IPS-18c (cell line): ENCODE measurements around the gene ANKRD62.

ENCODE experiments used
- H3K4me3 ChIP-seq: 2 replicates; pipeline ENCODE4 v1.7.0; 2013; ENCODE audit warnings: low read depth, mild to moderate bottlenecking, low read length, moderate library complexity; ENCODE audit not compliant: insufficient read depth
- H3K9me3 ChIP-seq: one replicate; pipeline ENCODE4 v1.6.1; 2013; ENCODE audit warnings: mild to moderate bottlenecking, low read length, moderate library complexity; ENCODE audit not compliant: control insufficient read depth, insufficient read depth

The ANKRD62 gene

GRCh38 chr18:12093520-12094257, at the start of gene ANKRD62:
Gene ANKRD62 (plus strand): TSS chr18:12093843. CDS start chr18:12094018, 175 bp downstream.
- no peaks in the 10 kb centered on the region for H3K9me3 ChIP-seq
- H3K4me3 ChIP-seq, result no peak within 1 kb of the TSS

GRCh38 chr18:12044591-12044990, 49.1 kb upstream of the ANKRD62 start:
- Histone ChIP-seq H3K4me3 (no peak overlapping the region), H3K9me3 (peaks cover 2% of the 10 kb centered on the region)

GRCh38 chr18:12046046-12046750, 47.4 kb upstream of the ANKRD62 start:
- peaks cover 2% of the 10 kb centered on the region for H3K9me3 ChIP-seq
- no peak overlapping the region for H3K4me3 ChIP-seq

- H3K4me3 ChIP-seq, result no peak overlapping the region
- H3K9me3 ChIP-seq, result peaks cover 2% of the 10 kb centered on the region
Observed at GRCh38 chr18:12046751-12047335, 46.8 kb upstream of the ANKRD62 start.

GRCh38 chr18:12048010-12048826, 45.4 kb upstream of the ANKRD62 start:
- Histone ChIP-seq H3K4me3 (no peak overlapping the region), H3K9me3 (peaks cover 2% of the 10 kb centered on the region)

DNA sequence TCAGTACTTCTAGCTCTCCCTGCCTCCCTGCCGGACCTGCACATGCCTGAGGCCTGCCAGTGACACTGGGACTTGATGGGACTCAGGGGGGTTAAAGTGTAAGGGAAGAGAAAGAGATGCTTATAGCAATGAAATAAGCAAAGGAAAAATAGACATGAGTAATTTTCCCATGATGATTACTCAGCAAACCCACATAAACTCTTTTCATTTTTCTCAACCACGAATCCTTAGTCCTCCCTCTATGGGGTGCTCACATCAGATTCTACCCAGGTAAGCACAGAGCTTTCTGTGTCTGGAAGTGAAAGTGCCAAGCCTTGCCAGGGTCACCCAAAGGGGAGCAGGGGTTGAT, 44.8 kb upstream of the ANKRD62 start:
- H3K9me3 ChIP-seq, result peaks cover 2% of the 10 kb centered on the region
- no peak overlapping the region for H3K4me3 ChIP-seq

DNA sequence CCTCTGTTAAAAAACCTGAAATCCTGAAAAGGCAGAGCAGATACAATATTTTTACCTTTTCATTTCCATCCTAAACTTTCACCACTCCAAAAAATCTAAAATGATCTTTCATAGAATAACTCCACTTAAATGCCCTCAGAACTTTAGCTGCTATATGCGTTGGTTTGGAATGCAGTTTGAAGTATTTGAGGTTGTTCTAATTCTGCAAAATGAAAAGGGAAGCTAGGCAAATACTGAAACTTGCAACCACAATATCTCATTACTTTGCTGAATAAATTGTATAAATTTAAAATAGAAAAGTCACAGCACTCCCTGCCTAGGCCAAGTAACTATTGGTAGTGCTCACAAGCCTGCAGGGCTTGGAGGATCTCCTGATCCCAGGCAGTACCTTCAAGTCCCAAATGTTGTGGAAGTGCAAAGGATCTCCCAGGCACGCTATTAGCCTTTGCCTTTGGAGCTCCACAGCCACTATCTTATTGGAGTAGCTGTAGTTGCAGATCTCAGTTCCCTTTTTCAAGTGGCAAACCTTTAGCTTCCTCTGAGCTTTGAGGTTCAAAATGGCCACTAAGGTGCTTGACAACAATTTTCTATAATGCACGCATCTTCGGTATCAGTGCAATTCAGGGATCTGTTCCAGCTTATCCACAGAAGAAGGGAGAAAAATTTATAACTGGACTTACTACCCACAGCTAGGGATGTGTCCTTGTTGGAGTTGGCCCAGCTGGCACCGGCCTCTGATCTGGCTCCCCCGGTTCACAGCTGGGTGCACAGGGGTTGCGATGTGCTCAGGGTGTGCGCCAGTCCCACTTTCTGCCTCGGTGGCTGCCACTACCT, 43.4 kb upstream of the ANKRD62 start:
- no peaks in the 10 kb centered on the region for H3K9me3 ChIP-seq
- H3K4me3 ChIP-seq, result no peak overlapping the region

DNA sequence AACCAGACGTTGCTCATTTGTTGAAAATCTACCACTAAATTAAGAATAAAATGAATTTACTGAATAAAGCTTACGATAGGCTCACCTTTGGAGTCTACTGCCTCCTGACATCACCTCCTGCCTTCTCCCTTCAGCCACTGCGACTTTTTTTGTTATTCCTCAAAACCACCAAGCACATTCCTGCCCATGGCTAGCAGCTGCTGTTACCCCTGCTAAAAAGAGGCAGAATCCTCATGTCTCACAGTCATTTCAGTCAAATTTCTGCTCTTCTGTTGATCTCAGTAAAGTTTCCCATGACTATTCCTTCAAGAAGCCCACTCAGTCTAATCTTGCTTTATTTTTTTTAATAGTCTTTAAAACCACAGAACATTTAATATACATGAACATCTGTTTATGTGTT, 40.8 kb upstream of the ANKRD62 start:
- Histone ChIP-seq H3K9me3 (no peaks in the 10 kb centered on the region), H3K4me3 (no peak overlapping the region)

GRCh38 chr18:12053289-12053688, 40.4 kb upstream of the ANKRD62 start:
- H3K9me3 ChIP-seq, result no peaks in the 10 kb centered on the region
- H3K4me3 ChIP-seq, result no peak overlapping the region

- Histone ChIP-seq H3K4me3 (no peak overlapping the region), H3K9me3 (no peaks in the 10 kb centered on the region)
Observed at GRCh38 chr18:12056034-12056883, 37.4 kb upstream of the ANKRD62 start.

DNA sequence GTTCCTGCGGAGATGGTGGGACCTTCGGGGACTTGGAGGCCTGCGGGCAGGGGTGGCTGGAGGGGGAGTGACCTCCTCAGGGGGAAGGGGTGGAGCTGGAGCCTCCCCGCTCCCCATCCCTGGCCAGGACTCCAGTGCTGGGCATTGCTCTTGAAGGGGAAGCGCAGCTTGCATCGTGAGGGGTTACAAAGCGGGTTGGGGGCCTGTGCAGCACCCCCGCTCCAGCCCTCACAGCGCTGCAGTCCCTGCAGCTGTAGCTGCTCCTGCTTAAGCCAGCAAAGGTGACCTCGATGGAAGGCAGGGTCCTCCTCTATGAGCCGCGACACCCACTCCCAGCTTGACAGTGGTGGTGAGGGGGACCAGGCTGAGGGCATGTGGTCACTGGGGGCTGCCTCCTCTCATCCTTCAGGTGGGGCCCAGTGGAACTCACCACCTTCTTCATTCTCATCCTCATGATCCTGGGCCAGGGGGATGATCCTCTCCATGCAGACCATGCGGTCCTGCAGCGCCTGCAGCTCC, 36.7 kb upstream of the ANKRD62 start:
- no peaks in the 10 kb centered on the region for H3K9me3 ChIP-seq
- no peak overlapping the region for H3K4me3 ChIP-seq

DNA sequence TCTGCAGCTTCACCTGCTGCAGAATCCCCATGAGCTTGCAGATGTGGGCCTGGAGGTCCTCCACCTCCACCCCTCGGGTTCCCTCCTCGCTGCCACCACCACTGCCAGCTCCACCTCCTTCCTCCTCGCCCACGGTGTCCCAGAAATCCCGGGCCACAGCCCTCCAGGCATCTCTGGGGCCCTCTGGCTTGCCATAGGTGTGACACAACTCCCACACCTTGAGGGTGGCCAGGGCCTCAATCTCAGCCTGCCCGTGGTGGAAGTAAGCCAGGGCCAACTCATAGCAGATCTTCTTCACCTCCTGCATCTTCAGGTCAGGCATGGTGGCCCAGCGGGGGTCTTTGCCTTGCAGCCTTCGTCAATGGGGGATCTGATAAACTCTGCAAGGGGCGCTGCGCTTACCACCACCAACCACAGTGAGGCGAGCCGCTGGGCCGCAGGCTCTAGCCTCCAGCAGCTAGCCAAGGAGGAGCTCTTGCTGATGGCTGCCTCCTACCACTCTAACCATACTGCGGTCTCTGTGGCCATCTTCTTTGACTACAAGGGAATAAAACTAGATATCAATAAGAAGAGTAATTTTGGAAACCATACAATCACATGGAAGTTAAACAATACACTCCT, 36.1 kb upstream of the ANKRD62 start:
- Histone ChIP-seq H3K9me3 (no peaks in the 10 kb centered on the region), H3K4me3 (no peak overlapping the region)

GRCh38 chr18:12059334-12060181, 34.1 kb upstream of the ANKRD62 start:
- no peaks in the 10 kb centered on the region for H3K9me3 ChIP-seq
- no peak overlapping the region for H3K4me3 ChIP-seq

DNA sequence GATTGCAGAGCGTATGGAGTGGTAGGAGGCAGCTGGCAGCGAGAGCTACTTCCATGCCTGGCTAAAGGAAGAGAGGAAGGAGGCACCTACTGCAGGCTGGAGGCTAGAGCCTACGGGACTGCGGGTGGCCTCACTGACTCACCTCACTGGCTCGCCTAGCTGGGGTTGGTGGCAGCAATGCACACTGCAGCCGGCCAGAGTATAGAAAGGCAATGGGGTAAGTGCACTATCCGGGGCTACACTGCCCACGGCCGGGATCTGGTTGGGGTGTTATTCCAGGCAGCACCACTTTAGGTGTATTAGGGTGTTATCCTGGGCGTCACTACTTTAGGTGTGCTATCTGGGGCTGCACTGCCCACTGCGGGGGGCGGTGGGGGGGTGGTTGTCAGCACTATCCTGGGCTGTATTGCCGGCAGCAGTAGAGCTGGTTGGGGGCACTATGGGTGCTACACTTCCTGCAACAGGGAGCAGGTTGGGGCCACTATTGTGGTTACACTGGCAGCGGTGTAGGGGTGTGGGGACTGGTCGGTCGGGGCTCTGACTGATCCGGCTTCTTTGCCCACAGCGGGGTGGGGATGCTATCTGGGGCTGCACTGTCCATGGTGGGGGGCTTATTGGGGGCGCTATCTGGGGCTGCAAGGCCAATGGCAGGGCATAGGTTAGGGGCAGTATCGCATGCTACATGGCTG, 33.3 kb upstream of the ANKRD62 start:
- Histone ChIP-seq H3K9me3 (no peaks in the 10 kb centered on the region), H3K4me3 (no peak overlapping the region)
